Endothelial cell of umbilical vein (primary cell): ENCODE data around the gene SSPN. TPM values are rescaled to one million over a fixed set of nuclear protein-coding genes. Genes with fewer than 3 reads are reported as not detected.

ENCODE experiments used
- BruUV-seq: library from RNA; stranded (reverse); fragments of 400-500 nt; replicated peaks from 2 replicates; lab custom pipeline; 2021; lab: Mats Ljungman, UMichigan
- CTCF ChIA-PET: fragments of 300-600, 350-600 bp; sonication (Branson Sonifier 250); formaldehyde crosslinking; loops from one replicate; lab custom pipeline; 2021; ENCODE audit warnings: antibody characterized with exemption, inconsistent platforms; lab: Charles Lee
- POLR2A ChIA-PET: fragments of 300-600, 350-600 bp; sonication (Branson Sonifier 250); formaldehyde crosslinking; loops from one replicate; lab custom pipeline; 2021; ENCODE audit warnings: antibody characterized with exemption, inconsistent platforms; lab: Charles Lee
- DNase-seq: peaks from one replicate; pipeline ENCODE4 v3.0.0-alpha.2; 2011; ENCODE audit warnings: low read depth, low spot score
- FAIRE-seq: peaks from 2 replicates; lab custom pipeline; 2011; peaks lifted over from hg19 to GRCh38; lab: Jason Lieb, UNC
- H2AFZ ChIP-seq: 2 replicates; pipeline ENCODE4 v1.6.0; 2012; ENCODE audit warnings: low read depth, low read length, control low read depth, inconsistent platforms
- H3K27ac ChIP-seq: 2 replicates; pipeline ENCODE4 v1.5.1; 2011; ENCODE audit warnings: low read depth, mild to moderate bottlenecking, control low read depth, low read length, moderate library complexity; ENCODE audit not compliant: insufficient read depth
- H3K27me3 ChIP-seq, 2 experiments: 2 replicates each; pipeline versions ENCODE4 v1.6.0 to v1.6.1; 2011; ENCODE audit warnings: low read length in 2 of 2, mixed read lengths in 1 of 2; ENCODE audit not compliant: control insufficient read depth in 2 of 2, insufficient read depth in 2 of 2
- H3K36me3 ChIP-seq, 2 experiments: 2 replicates in 1 of 2; 3 replicates in 1 of 2; pipeline ENCODE4 v1.5.1; 2011; ENCODE audit warnings: low read length in 2 of 2, mild to moderate bottlenecking in 1 of 2, moderate library complexity in 1 of 2; ENCODE audit not compliant: control insufficient read depth in 2 of 2, insufficient read depth in 2 of 2; ENCODE audit errors: extremely low read depth in 1 of 2
- H3K4me1 ChIP-seq: 3 replicates; pipeline ENCODE4 v1.5.1; 2011; ENCODE audit warnings: mild to moderate bottlenecking, low read length; ENCODE audit not compliant: control insufficient read depth, insufficient read depth; ENCODE audit errors: extremely low read depth
- H3K4me2 ChIP-seq: 2 replicates; pipeline ENCODE4 v1.6.1; 2011; ENCODE audit warnings: low read length, control low read depth, mixed read lengths; ENCODE audit not compliant: insufficient read depth
- H3K4me3 ChIP-seq, 3 experiments: fragments of 200-600 bp in 1 of 3; sonication (generic), shearing (Covaris generic) in 1 of 3; replicated peaks in 1 of 3; 2 replicates each; pipeline ENCODE4 v1.5.1; 2011 to 2016; ENCODE audit warnings: control low read depth in 3 of 3, low read length in 3 of 3, mild to moderate bottlenecking in 2 of 3, inconsistent platforms in 1 of 3, low read depth in 1 of 3, moderate library complexity in 1 of 3; ENCODE audit not compliant: insufficient read depth in 1 of 3
- H3K79me2 ChIP-seq: 2 replicates; pipeline ENCODE4 v1.6.0; 2012; ENCODE audit warnings: low read length, inconsistent platforms; ENCODE audit not compliant: control insufficient read depth, insufficient read depth
- H3K9ac ChIP-seq: replicated peaks from 2 replicates; pipeline ENCODE3; 2011; ENCODE audit warnings: low read length, control low read depth; ENCODE audit not compliant: insufficient read depth; ENCODE audit errors: extremely low read depth
- H3K9me1 ChIP-seq: replicated peaks from 3 replicates; pipeline ENCODE4 v1.6.0; 2011; ENCODE audit warnings: mild to moderate bottlenecking, low read length; ENCODE audit not compliant: control insufficient read depth, insufficient read depth; ENCODE audit errors: extremely low read depth
- H3K9me3 ChIP-seq: replicated peaks from 2 replicates; pipeline ENCODE4 v1.5.1; 2012; ENCODE audit warnings: low read length, inconsistent platforms; ENCODE audit not compliant: control insufficient read depth, insufficient read depth
- H4K20me1 ChIP-seq: replicated peaks from 2 replicates; pipeline ENCODE3; 2011; ENCODE audit warnings: mild to moderate bottlenecking, low read length; ENCODE audit not compliant: control insufficient read depth, insufficient read depth; ENCODE audit errors: extremely low read depth
- EZH2 ChIP-seq: IDR thresholded peaks from 2 replicates; pipeline ENCODE4 v1.6.1; 2012; ENCODE audit warnings: borderline replicate concordance, low read depth, mild to moderate bottlenecking, moderate library complexity, low read length, inconsistent platforms; ENCODE audit not compliant: severe bottlenecking
- GATA2 ChIP-seq: IDR thresholded peaks from 2 replicates; pipeline ENCODE4 v1.7.0; 2011; ENCODE audit warnings: low read depth, mild to moderate bottlenecking, moderate library complexity, mixed read lengths, low read length; ENCODE audit not compliant: insufficient read length, insufficient read depth
- JUN ChIP-seq: IDR thresholded peaks from 2 replicates; pipeline ENCODE4 v1.6.1; 2011; ENCODE audit warnings: borderline replicate concordance, low read depth; ENCODE audit not compliant: insufficient read length, insufficient read depth
- MYC ChIP-seq: IDR thresholded peaks from one replicate; pipeline ENCODE4 v1.6.1; 2011; ENCODE audit warnings: mild to moderate bottlenecking, low read depth, low read length
- POLR2A ChIP-seq: IDR thresholded peaks from 2 replicates; pipeline ENCODE4 v1.6.1; 2012; ENCODE audit warnings: low read depth, mild to moderate bottlenecking, control low read depth, low read length
- POLR2AphosphoS5 ChIP-seq: IDR thresholded peaks from 2 replicates; pipeline ENCODE4 v1.6.1; 2012; ENCODE audit warnings: low read depth, mild to moderate bottlenecking, control low read depth, low read length, moderate library complexity; ENCODE audit not compliant: insufficient read depth
- dilution Hi-C: fragments of 300-500 bp; cut with MboI; formaldehyde crosslinking; loops from one replicate; pipeline ENCODE4 v1.15.0; 2019; ENCODE audit warnings: low sequenced_read_pairs; ENCODE audit not compliant: extremely low pct_ligation_motif_present
- intact Hi-C: fragments of 100-400 bp; cut with micrococcal nuclease; formaldehyde crosslinking; loops from one replicate; pipeline ENCODE4 v1.10.0; 2022
- polyA plus RNA-seq, 4 experiments: library from polyadenylated mRNA; depleted of rRNA in 3 of 4; stranded (reverse) in 3 of 4; unstranded in 1 of 4; fragments of >200 nt; gene quantifications; 2 replicates each; pipeline versions ENCODE4 v1.2.1 to v1.2.3, GENCODE V29; 2011 to 2012; ENCODE audit warnings: missing spikeins in 1 of 4
- total RNA-seq: library from RNA; stranded (reverse); gene quantifications from 2 replicates; pipeline ENCODE4 v1.2.3, GENCODE V29; 2021

The SSPN gene
- total and polyA plus RNA-seq, 2 donors (not counting 3 experiments of a cell fraction or from before 2014, with no cell fraction given) = 1.3 to 2.1 TPM

- Histone ChIP-seq H4K20me1 (no peaks in the 10 kb centered on the region), H3K4me3 (no peak overlapping the region), H3K4me2 (no peak overlapping the region), H3K9me3 (no peaks in the 10 kb centered on the region), H2AFZ (no peak overlapping the region), H3K27me3 (no peaks in the 10 kb centered on the region), H3K27ac (no peak overlapping the region), H3K9ac (no peak overlapping the region), H3K9me1 (no peaks in the 10 kb centered on the region), H3K4me1 (peaks cover 24% of the 10 kb centered on the region), H3K79me2 (no peaks in the 10 kb centered on the region), H3K36me3 (no peaks in the 10 kb centered on the region)
- TF ChIP-seq POLR2A = no peak
- TF ChIP-seq POLR2AphosphoS5 = no peak
- no peak for TF ChIP-seq GATA2
- no TSS peak for BruUV-seq
- FAIRE-seq (no peak), DNase-seq (no peak)
- ChIA-PET POLR2A (no interaction called here), CTCF (interaction anchor here (2.4 kb wide), 1 partner anchor 14 kb away, joined by 8 read pairs; no protein-coding TSS in a partner anchor)
- dilution Hi-C loops (no loop called here), intact Hi-C loops (no loop called here)
These were observed 38.4 kb upstream of the SSPN start for GRCh38 chr12:26157001-26157400.

- H3K4me3 ChIP-seq = no peak overlapping the region
- no peaks in the 10 kb centered on the region for H3K79me2 ChIP-seq
- CTCF ChIA-PET = interaction anchor here (1.3 to 2.4 kb wide), 2 partner anchors 15 to 46 kb away, joined by 3 to 8 read pairs; no protein-coding TSS in a partner anchor
- no peaks in the 10 kb centered on the region for H3K27me3 ChIP-seq
- H3K9me1 ChIP-seq = no peaks in the 10 kb centered on the region
- FAIRE-seq = no peak
- H3K9ac ChIP-seq = no peak overlapping the region
- POLR2A ChIA-PET = no interaction called here
- no TSS peak for BruUV-seq
- H3K4me2 ChIP-seq = no peak overlapping the region
- no peak overlapping the region for H2AFZ ChIP-seq
- H3K4me1 ChIP-seq = peaks cover 15% of the 10 kb centered on the region
- TF ChIP-seq MYC (no peak), JUN (no peak), EZH2 (no peak), POLR2AphosphoS5 (no peak), GATA2 (no peak)
- DNase-seq = no peak
- H3K27ac ChIP-seq = no peak overlapping the region
- dilution Hi-C loops = no loop called here
- intact Hi-C loops = no loop called here
- no peaks in the 10 kb centered on the region for H3K36me3 ChIP-seq
- no peaks in the 10 kb centered on the region for H3K9me3 ChIP-seq
- no peaks in the 10 kb centered on the region for H4K20me1 ChIP-seq
These were observed 37.2 kb upstream of the SSPN start for GRCh38 chr12:26158078-26158764.
